GM12872 (cell line): ENCODE data around the gene SULT6B1.

ENCODE experiments used
- CTCF ChIP-seq: IDR thresholded peaks from 3 replicates; pipeline ENCODE4 v1.5.1; 2011; ENCODE audit warnings: low read depth, mild to moderate bottlenecking, low read length, moderate library complexity; ENCODE audit not compliant: insufficient read depth

Gene SULT6B1

GRCh38 chr2:37188570-37188969 lies at the start of gene SULT6B1:
Gene SULT6B1 (minus strand): TSS chr2:37188670. CDS start chr2:37188640, 30 bp downstream.
- no peak for TF ChIP-seq CTCF

- no peak for TF ChIP-seq CTCF
Observed at GRCh38 chr2:37232131-37232933, 43.9 kb upstream of the SULT6B1 start.

GRCh38 chr2:37231241-37232130 lies 43.0 kb upstream of the SULT6B1 start, which contains the start of the genes CEBPZ and NDUFAF7:
Gene CEBPZ (minus strand): TSS chr2:37231596. CDS start chr2:37231567, 29 bp downstream.
Gene NDUFAF7 (plus strand): TSS chr2:37231658. CDS start chr2:37231706, 48 bp downstream.
- TF ChIP-seq CTCF = no peak

GRCh38 chr2:37230581-37230980 lies 42.1 kb upstream of the SULT6B1 start:
- no peak for TF ChIP-seq CTCF

- TF ChIP-seq CTCF = no peak
Observed at GRCh38 chr2:37228788-37229187, 40.3 kb upstream of the SULT6B1 start.

GRCh38 chr2:37226863-37227262 lies 38.4 kb upstream of the SULT6B1 start:
- TF ChIP-seq CTCF = no peak

GRCh38 chr2:37224063-37224462 lies 35.6 kb upstream of the SULT6B1 start:
- TF ChIP-seq CTCF = no peak
